A549 treated with AZD2906 at 1 μM for 4 hours (cell line): ENCODE data around the gene CARD8. TPM values are rescaled to one million over a fixed set of nuclear protein-coding genes. Genes with fewer than 3 reads are reported as not detected.

Source experiments
- total RNA-seq: library from RNA; stranded (reverse); fragments of 200-300 nt; extraction: Qiagen RNA extraction; gene quantifications from 5 replicates; pipeline ENCODE4 v1.2.3, GENCODE V29; 2022

CARD8 gene, protein sequence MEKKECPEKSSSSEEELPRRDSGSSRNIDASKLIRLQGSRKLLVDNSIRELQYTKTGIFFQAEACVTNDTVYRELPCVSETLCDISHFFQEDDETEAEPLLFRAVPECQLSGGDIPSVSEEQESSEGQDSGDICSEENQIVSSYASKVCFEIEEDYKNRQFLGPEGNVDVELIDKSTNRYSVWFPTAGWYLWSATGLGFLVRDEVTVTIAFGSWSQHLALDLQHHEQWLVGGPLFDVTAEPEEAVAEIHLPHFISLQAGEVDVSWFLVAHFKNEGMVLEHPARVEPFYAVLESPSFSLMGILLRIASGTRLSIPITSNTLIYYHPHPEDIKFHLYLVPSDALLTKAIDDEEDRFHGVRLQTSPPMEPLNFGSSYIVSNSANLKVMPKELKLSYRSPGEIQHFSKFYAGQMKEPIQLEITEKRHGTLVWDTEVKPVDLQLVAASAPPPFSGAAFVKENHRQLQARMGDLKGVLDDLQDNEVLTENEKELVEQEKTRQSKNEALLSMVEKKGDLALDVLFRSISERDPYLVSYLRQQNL
- 15.1 to 17.4 TPM (median 15.8 TPM) in 5 replicates for total RNA-seq

DNA sequence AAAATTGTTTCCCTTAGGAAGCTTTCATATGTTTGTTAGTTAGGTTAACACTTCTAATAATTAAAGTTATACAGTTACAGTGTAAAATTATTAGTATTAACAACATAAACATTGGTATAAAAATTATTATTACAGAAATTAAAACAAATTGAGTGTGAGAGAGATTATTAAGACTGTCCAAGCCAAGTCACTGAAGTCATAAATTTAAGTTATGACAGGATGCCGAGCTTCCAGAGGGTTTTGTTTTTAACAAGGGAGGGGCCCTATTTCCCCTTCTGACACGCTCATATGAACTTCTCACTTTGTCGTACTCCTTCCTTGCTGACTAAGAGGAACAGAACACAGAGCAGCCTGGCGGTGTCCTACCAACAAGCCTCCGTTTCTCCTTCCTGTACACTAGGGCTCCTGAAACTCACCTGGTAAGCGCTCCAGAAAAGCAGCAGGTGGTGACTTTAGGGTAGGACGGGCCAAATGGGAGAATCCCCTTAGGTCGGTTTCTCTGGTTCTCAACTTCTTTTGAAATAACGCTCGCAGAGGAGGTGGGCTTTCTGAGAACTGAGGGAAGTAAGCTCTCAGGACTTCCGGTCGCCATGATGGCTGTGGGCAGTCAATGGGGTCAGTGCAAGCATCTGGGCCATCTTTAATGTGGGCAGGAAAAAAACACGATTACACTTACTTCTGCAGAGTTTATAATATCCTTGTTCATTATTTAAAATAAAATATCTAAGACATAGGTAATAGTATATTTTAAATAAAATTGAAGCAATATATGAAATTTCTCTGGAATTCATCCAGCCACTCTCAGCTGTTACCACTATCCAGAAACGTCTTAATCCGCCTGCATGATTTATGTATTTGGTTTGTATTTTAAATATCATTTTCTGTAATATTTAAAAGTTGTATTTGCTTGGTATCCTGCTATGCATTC is at the start of gene CARD8:
Gene CARD8, minus strand, starts transcription at position 537 of the 928 bp plus-strand sequence. CDS start 14,892 bp downstream, outside the sequence.

DNA sequence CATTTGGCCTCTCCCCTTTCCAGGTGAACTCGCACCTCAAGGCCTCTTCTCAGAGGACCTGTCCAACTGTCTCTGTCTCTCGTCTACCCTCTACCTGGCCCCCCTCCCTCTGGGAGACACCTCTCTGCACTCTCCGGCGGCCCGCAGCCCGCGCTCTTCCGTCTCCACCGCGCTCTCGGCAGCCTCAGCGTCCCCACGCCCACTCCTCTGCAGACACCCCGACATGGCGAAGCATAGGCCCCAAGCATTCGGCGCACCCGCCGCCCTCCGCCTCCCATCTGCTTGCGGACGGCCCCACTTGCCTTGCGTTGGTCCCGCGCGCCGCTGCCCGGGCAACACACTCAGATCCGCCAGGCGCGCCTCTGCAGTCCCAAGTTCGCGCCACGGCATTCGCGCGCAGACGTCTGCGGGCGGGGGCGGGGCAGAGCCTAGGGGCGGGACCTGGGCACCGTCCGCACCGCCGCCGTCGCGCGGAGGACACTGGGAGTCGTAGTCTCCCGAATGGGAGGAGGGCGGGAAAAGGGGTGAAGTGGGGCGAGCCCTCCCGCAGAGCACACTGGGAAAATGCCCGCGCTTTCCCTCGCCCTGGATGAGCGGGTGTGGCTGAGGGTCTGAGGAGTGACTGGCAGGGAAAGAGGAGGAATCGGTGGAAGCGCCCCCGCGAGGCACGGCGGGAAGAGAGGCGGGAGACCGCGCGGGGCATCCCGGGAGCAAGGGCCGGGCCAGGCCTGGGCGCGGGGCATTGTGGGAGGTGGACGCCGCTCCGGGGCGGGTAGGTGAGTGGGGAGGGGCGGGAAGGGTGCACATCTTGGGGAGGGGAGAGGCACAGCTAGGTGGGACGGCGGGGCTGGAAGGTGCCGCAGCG is 85.5 kb downstream of the CARD8 start, which contains the start of the genes LIG1 and ZSWIM9:
Gene LIG1, minus strand, starts transcription at position 406 of the 865 bp plus-strand sequence. CDS start 4,778 bp downstream, outside the sequence.
Gene ZSWIM9, plus strand, starts transcription at position 742 of the 865 bp plus-strand sequence. CDS start 1,123 bp downstream, outside the sequence.

Other genes starting within 250 kb of the CARD8 start
- gene CABP5, start 211.8 kb downstream of the CARD8 start, total RNA-seq, result not detected in 5 replicates
- gene PLA2G4C, start 145.1 kb downstream of the CARD8 start, total RNA-seq, result 8.4 to 15.3 TPM (median 10.8 TPM) in 5 replicates
- 56.3 to 64.7 TPM (median 60.6 TPM) in 5 replicates for gene LIG1, start 85.6 kb downstream of the CARD8 start, total RNA-seq
- gene ZSWIM9, start 85.2 kb downstream of the CARD8 start, total RNA-seq, result 5.2 to 7.4 TPM (median 6.5 TPM) in 5 replicates
- gene ZNF114, start 14.2 kb upstream of the CARD8 start, total RNA-seq, result 6.8 to 10.7 TPM (median 7.6 TPM) in 5 replicates
- 430 to 471 TPM (median 441 TPM) in 5 replicates for gene EMP3, start 69.6 kb upstream of the CARD8 start, total RNA-seq
- gene TMEM143, start 108.0 kb upstream of the CARD8 start, total RNA-seq, result 3.3 to 5.0 TPM (median 4.4 TPM) in 5 replicates
- 2.0 to 3.8 TPM (median 3.0 TPM) in 5 replicates for gene SYNGR4, start 108.5 kb upstream of the CARD8 start, total RNA-seq
- gene KDELR1, start 135.6 kb upstream of the CARD8 start, total RNA-seq, result 392 to 442 TPM (median 433 TPM) in 5 replicates
- gene GRIN2D, start 137.8 kb upstream of the CARD8 start, total RNA-seq, result 5.6 to 8.5 TPM (median 8.1 TPM) in 5 replicates
- gene GRWD1, start 190.1 kb upstream of the CARD8 start, total RNA-seq, result 109 to 124 TPM (median 114 TPM) in 5 replicates
- 0.80 to 1.6 TPM (median 1.1 TPM) in 5 replicates for gene KCNJ14, start 199.7 kb upstream of the CARD8 start, total RNA-seq
- 55.7 to 66.9 TPM (median 63.2 TPM) in 5 replicates for gene CYTH2, start 213.5 kb upstream of the CARD8 start, total RNA-seq